Caki2 (cell line): ENCODE data around the gene PTPN22. TPM values are rescaled to one million over a fixed set of nuclear protein-coding genes. Genes with fewer than 3 reads are reported as not detected.

Source experiments
- DNase-seq: peaks from one replicate; pipeline ENCODE4 v3.0.0-alpha.2; 2015; ENCODE audit warnings: low read depth
- in situ Hi-C: cut with HindIII; loops from 2 replicates; pipeline ENCODE4 v1.10.0; 2016; ENCODE audit warnings: low sequenced_read_pairs, low pct_unique_long_range_greater_than_20kb, mixed read lengths
- total RNA-seq: library from RNA; depleted of rRNA; stranded (reverse); fragments of >200 nt; shearing (Covaris generic); gene quantifications from 2 replicates; pipeline ENCODE4 v1.2.3, GENCODE V29; 2014; ENCODE audit warnings: low replicate concordance; rRNA removed

The PTPN22 gene
- total RNA-seq, 1 experiment from 2014 or later, result 0.71 TPM

DNA sequence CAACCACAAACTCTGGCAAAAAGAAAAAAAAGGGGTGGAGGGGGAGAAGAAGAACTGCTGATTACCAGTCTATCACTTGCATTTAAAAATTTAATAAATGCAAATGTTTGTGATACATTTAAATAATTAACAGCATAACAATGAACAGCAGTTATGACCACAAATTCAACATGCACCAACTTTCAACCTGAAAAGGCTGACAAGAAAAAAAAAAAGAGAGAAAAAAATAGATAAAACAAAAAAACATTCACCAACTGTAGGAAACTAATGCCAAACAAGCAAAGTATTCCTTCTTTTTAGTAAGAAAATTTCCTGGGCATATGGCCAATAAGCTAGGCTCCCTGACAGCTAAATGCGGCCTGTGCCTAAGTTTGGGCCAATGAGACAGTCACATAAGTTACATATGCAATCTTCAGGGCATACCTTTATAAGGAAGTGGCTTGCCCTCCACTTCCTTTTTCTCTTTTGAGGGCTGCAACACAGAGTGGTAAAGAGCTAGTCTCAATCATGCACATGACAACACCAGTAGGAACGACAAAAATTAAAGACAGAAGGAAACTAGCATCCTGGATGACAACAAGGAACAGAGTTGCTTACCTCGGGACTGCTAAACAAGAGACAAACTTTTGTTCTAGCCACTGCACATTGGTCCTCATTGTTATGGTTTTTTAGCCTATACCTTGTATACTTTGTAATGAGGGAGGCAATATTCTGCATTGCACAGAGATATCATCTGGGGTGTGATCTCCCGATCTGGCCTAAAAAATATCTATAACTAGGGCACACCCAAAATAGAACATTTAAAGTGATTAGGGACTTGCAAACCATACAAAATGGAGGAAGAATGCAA lies 88.0 kb downstream of the PTPN22 start:
- DNase-seq, result no peak
- in situ Hi-C loops, result no loop called here

DNA sequence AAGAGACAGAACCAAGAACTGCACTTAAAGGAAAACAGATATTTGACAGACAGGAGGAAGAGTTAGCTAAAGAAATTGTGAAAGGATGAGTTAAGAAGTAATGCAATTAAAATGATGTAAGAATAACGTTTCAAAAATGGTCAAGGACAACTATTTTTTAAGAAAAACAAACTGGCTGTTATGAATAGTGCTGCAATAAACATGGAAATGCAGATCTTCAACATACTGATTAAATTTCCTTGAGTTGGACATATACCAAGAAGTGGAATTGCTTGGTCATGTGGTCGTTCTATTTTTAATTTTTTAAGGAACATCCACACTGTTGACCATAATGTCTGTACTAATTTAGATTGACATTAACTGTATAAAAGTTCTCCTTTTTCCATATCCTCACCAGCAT lies 89.1 kb downstream of the PTPN22 start:
- no peak for DNase-seq
- in situ Hi-C loops, result no loop called here

DNA sequence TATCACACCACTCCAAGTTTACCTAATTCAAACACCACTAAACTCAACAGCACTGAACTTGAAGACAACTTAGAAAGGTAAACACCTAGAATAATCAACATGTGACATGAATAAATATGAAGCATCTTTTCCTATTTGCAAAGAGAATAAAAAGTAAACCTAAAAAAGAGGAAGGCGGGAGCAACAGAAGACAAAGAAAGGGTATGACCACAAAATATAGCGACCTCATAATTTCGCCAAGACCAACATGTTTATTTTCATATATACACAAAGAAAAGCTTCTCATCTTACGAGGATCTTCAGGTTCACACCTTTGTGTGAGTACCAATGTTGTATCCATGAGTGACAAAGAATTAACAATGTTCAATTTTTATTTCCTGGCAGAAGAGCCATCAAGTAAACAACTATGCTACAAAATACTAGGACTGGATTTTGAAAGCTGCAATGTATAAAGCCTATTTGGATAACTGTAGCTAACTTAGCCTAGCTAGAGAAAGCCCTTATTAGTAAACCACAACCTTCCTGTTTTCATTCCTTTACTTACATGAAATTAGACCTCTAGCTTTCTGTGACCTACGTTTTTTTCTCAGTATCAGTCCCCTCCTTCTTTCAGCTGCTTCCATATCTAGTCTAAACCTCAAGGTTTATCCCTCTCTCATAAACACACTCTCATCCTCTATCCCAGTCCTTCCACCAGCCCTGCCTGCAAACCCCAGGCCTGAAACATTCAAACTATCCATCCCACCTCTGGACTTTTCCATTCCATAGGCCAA lies 91.0 kb downstream of the PTPN22 start:
- in situ Hi-C loops, result no loop called here
- DNase-seq, result no peak

- no peak for DNase-seq
- in situ Hi-C loops, result no loop called here
These were observed 92.0 kb downstream of the PTPN22 start for GRCh38 chr1:113779542-113779941.

- DNase-seq, result no peak
- in situ Hi-C loops, result no loop called here
These were observed 94.0 kb downstream of the PTPN22 start for GRCh38 chr1:113777561-113777960.

GRCh38 chr1:113770031-113770430 lies 101.5 kb downstream of the PTPN22 start:
- in situ Hi-C loops, result no loop called here
- no peak for DNase-seq

DNA sequence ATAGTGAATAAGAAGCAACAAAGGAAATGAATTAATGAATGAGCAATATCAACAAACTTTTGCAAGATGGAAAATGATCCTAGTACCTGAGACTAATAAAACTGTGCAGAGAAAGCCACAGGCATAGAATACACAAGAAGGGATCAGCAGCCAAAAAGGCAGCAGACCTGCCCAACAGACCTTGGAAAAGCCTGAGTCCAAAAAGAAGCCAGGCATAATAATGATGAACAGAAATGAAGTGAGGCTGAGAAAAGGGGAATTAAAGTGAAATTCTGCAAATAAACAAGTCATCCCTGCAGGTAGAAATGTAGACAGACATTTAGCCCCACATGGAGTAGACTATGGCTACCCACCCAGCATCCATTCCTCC lies 101.9 kb downstream of the PTPN22 start:
- no peak for DNase-seq
- in situ Hi-C loops, result no loop called here

DNA sequence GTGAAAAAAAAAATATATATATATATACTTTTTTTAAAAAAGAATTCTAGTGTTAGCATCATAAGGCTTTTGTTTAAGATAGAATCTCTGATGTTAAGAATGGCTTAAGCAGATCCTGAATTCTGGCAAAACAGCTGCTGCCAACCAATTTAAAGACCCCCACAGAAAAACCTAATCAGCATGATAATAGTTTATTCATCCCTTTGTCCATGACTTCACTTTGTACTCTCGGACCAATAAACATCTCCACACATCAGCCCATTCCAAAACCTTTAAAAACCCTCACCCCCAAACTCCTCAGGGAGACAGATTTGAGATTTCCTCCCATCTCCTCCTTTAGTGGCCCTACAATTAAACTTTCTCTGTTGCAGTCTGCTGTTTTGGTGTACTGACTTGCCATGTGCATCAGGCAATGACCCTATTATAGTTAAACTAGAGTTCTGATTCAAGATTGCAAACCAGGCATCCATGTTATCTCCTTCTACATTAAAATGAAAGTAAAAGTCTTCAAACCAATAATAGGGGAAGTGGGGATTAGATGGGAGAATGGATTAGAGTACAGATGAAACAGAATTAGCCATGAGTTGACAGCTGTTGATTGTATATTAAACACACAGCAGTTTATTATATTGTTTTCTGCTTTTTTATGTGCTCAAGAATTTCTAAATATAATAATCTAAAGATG lies 102.5 kb downstream of the PTPN22 start:
- in situ Hi-C loops, result no loop called here

DNA sequence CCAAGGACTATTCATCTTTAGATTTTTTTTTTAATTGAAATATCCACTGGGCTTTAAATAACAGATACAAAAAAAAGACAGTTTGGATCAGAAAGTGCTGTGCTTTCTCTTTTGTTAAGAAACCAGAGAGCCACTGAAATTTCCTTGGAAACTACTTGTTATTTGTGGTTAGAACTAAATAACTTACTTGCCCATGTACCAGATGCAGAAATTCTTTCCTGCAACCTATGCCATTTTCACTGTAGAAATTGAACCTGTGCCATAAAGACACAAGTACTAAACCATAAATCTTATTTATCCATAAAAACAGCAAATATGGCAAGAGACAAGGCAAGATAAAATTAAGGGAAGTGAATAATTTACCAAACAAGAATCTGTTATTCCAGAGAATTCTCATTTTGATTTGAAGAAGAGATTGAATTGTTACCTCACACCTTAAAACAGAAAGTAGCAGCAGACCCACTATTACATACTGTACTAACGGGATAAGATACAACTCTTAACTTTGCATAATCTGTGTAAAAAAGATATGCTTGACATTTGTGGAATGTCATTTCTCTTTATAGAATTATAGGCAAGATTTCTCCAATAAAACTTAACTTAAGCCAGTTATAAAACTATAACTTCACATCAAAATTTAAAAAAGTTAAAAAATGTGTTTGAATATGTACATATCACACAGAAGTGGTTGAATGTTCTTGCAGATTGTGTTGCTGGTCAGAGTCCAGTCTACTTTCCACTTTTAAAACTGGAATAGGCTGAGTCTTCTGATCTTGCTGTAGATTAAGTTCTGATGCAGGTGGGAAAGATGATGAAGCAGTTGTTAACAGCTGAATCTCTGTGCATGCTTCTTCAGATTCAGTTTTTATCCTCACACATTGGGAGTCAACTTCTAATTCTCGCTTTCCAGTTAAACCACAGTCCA lies 105.9 kb downstream of the PTPN22 start:
- in situ Hi-C loops, result no loop called here
- DNase-seq, result no peak

More for the DNA sequence above, 102.5 kb downstream of the PTPN22 start:
- no peak for DNase-seq

Other genes starting within 250 kb of the PTPN22 start
- gene PHTF1, start 112.2 kb downstream of the PTPN22 start, total RNA-seq, result 13.3 and 21.2 TPM in 2 replicates
- gene RSBN1, start 59.2 kb downstream of the PTPN22 start, total RNA-seq, result 6.1 and 9.9 TPM in 2 replicates
- gene BCL2L15, start 15.9 kb upstream of the PTPN22 start, total RNA-seq, result 1.9 TPM in 1 of 2 replicates, not detected in the other
- 2.0 and 2.3 TPM in 2 replicates for gene AP4B1, start 33.1 kb upstream of the PTPN22 start, total RNA-seq
- 4.6 and 5.1 TPM in 2 replicates for gene DCLRE1B, start 33.6 kb upstream of the PTPN22 start, total RNA-seq
- gene HIPK1, start 57.6 kb upstream of the PTPN22 start, total RNA-seq, result 8.1 and 10.0 TPM in 2 replicates
- gene OLFML3, start 107.8 kb upstream of the PTPN22 start, total RNA-seq, result not detected in 2 replicates